ENCODE data around the gene MSH2. TPM values are rescaled to one million over a fixed set of nuclear protein-coding genes. Genes with fewer than 3 reads are reported as not detected.

Gene MSH2
- total RNA-seq, 1 experiment from 2014 or later, result 139 TPM

DNA sequence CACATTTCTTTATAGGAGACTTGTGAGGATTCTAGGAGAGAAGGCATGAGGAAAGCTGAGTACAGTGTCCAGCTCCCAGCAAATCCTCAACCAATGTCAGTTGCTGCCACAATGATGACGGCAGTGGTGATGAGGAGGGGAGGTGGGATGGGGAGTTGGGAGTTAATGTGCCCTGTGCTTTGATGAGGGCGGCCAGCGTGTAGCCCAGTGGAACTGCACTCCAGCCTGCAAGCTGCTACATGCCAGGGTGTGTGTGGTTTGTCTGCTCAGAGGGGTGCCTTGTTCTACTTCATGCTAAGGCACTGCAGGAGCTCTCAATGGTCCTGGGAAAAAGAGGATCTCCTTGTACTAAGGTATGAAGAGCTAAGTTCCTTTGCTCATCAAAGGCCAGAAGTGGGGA lies 96.1 kb downstream of the MSH2 start:
- no peak overlapping the region for H2AFZ ChIP-seq (ENCODE audit: low read length)
- no peak overlapping the region for H3K23ac ChIP-seq (ENCODE audit: insufficient read length, low read depth, low read length)
- no peaks in the 10 kb centered on the region for H3K4me1 ChIP-seq (ENCODE audit: insufficient read depth, low read length)
- Mint-ChIP-seq H3K27ac (no peak overlapping the region), H3K4me1 (peaks cover 4 to 7% of the 10 kb centered on the region in 2 experiments; a peak in 3 of 4 replicates), H3K36me3 (ENCODE audit: insufficient read depth in 1 of 3, low read depth in 3 of 3) (peaks cover 20 to 22% (median 20%) of the 10 kb centered on the region in 3 experiments), H3K4me3 (no peak overlapping the region; a peak in 1 of 5 replicates), H3K27me3 (ENCODE audit: low read depth) (peaks cover 5% of the 10 kb centered on the region), H3K9me3 (peaks cover 18 to 40% of the 10 kb centered on the region in 2 experiments)
- no peak overlapping the region for H2BK5ac ChIP-seq (ENCODE audit: insufficient read length, low read length)
- H3T11ph ChIP-seq (ENCODE audit: low read length), result no peak overlapping the region
- no peak overlapping the region for H3K9ac ChIP-seq (ENCODE audit: extremely low read depth, insufficient read length, low read length)
- H2BK120ac ChIP-seq (ENCODE audit: low read depth, low read length, poor library complexity, severe bottlenecking), result no peak overlapping the region
- no peak for DNase-seq
- no peak overlapping the region for H2BK15ac ChIP-seq (ENCODE audit: low read depth, low read length)
- H4K5ac ChIP-seq (ENCODE audit: insufficient read length, low read depth, low read length), result no peak overlapping the region
- H4K20me1 ChIP-seq (ENCODE audit: control insufficient read depth, insufficient read depth, insufficient read length), result no peaks in the 10 kb centered on the region
- no CpG with 5 or more reads among the region's 3 CpGs for WGBS (ENCODE audit: extremely low coverage, insufficient read length, low lambda C conversion rate)
- H4K91ac ChIP-seq (ENCODE audit: insufficient read length, low read depth, low read length), result no peak overlapping the region
- no peak overlapping the region for H3K56ac ChIP-seq (ENCODE audit: insufficient read length, low read depth, low read length)
- H2AK5ac ChIP-seq (ENCODE audit: insufficient read length, low read length), result no peak overlapping the region
- no peak overlapping the region for H2BK12ac ChIP-seq (ENCODE audit: insufficient read length, low read depth, low read length)
- no peaks in the 10 kb centered on the region for H3K79me2 ChIP-seq (ENCODE audit: insufficient read depth, low read length)
- H3K4me2 ChIP-seq (ENCODE audit: insufficient read depth, insufficient read length, low read length), result no peak overlapping the region
- H3K23me2 ChIP-seq (ENCODE audit: insufficient read length, low read depth, low read length, poor library complexity, severe bottlenecking), result no peaks in the 10 kb centered on the region
- no peaks in the 10 kb centered on the region; the same call in 1 of the 2 replicates for H3K27me3 ChIP-seq (ENCODE audit: insufficient read depth, low read length)
- H3K18ac ChIP-seq (ENCODE audit: insufficient read length, low read depth, low read length), result no peak overlapping the region
- no peak overlapping the region for H4K8ac ChIP-seq (replicated peaks; ENCODE audit: insufficient read length, low read depth, low read length)
- no peaks in the 10 kb centered on the region for H3K79me1 ChIP-seq (ENCODE audit: insufficient read depth, low read depth, low read length, poor library complexity, severe bottlenecking)
- H2BK20ac ChIP-seq (ENCODE audit: low read depth, low read length, poor library complexity, severe bottlenecking), result no peak overlapping the region
- H3K27ac ChIP-seq (ENCODE audit: insufficient read length, low read depth, low read length), result no peak overlapping the region
- H3K9me3 ChIP-seq (ENCODE audit: control insufficient read depth, low read depth, low read length), result peaks cover 21% of the 10 kb centered on the region
- no peak overlapping the region; the same call in 1 of the 2 replicates for H3K14ac ChIP-seq (ENCODE audit: insufficient read depth, low read length)
- TF ChIP-seq, protein P1, sequence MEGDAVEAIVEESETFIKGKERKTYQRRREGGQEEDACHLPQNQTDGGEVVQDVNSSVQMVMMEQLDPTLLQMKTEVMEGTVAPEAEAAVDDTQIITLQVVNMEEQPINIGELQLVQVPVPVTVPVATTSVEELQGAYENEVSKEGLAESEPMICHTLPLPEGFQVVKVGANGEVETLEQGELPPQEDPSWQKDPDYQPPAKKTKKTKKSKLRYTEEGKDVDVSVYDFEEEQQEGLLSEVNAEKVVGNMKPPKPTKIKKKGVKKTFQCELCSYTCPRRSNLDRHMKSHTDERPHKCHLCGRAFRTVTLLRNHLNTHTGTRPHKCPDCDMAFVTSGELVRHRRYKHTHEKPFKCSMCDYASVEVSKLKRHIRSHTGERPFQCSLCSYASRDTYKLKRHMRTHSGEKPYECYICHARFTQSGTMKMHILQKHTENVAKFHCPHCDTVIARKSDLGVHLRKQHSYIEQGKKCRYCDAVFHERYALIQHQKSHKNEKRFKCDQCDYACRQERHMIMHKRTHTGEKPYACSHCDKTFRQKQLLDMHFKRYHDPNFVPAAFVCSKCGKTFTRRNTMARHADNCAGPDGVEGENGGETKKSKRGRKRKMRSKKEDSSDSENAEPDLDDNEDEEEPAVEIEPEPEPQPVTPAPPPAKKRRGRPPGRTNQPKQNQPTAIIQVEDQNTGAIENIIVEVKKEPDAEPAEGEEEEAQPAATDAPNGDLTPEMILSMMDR (conservative IDR thresholded peaks at IDR 0.05), result no peak
- H3K4ac ChIP-seq (ENCODE audit: low read depth, low read length), result no peak overlapping the region
